ENCODE results near the gene CETP. TPM values are rescaled to one million over a fixed set of nuclear protein-coding genes. Genes with fewer than 3 reads are reported as not detected.

CETP gene
- polyA plus RNA-seq, 1 donor (not counting 4 experiments of a cell fraction or from before 2014, with no cell fraction given), result not detected

DNA sequence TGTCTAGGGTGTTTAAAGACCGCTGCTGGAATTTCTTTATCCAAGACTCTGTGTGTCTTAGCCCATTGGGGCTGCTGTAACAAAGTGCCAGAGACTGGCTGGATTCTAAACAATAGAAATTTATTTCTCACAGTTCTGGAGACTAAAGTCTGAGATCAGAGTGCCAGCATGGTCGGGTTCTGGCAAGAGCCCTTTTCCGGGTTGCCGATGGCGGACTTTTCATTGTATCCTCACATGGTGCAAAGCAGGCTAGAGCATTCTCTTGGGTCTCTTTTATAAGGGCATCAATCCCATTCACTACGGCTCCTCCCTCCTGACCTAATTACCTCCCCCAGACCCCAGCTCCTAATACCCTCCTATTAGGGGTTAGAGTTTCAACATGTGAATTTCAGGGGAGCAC is 37.1 kb downstream of the CETP start:
- no peak overlapping the region for H3K4me2 ChIP-seq (ENCODE audit: control insufficient read depth, extremely low read depth, insufficient read depth, low read depth, low read length)
- H3K4me3 ChIP-seq (ENCODE audit: control insufficient read depth in 2 of 3, extremely low read depth in 1 of 3, insufficient read depth in 2 of 3, low read depth in 1 of 3, low read length in 3 of 3), result no peak overlapping the region
- dilution Hi-C loops (cut with MboI; ENCODE audit: extremely low pct_ligation_motif_present, low sequenced_read_pairs), result no loop called here
- H3K4me1 ChIP-seq (ENCODE audit: control insufficient read depth, extremely low read depth, insufficient read depth, low read length), result peaks cover 24% of the 10 kb centered on the region
- H3K9ac ChIP-seq (ENCODE audit: control insufficient read depth, extremely low read depth, insufficient read depth, low read length), result no peak overlapping the region
- H3K9me1 ChIP-seq (ENCODE audit: control insufficient read depth, extremely low read depth, insufficient read depth, low read length), result peaks cover 3% of the 10 kb centered on the region
- TF ChIP-seq, protein P1, sequence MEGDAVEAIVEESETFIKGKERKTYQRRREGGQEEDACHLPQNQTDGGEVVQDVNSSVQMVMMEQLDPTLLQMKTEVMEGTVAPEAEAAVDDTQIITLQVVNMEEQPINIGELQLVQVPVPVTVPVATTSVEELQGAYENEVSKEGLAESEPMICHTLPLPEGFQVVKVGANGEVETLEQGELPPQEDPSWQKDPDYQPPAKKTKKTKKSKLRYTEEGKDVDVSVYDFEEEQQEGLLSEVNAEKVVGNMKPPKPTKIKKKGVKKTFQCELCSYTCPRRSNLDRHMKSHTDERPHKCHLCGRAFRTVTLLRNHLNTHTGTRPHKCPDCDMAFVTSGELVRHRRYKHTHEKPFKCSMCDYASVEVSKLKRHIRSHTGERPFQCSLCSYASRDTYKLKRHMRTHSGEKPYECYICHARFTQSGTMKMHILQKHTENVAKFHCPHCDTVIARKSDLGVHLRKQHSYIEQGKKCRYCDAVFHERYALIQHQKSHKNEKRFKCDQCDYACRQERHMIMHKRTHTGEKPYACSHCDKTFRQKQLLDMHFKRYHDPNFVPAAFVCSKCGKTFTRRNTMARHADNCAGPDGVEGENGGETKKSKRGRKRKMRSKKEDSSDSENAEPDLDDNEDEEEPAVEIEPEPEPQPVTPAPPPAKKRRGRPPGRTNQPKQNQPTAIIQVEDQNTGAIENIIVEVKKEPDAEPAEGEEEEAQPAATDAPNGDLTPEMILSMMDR (optimal IDR thresholded peaks at IDR 0.05 in 1 of 3, IDR thresholded peaks at IDR 0.05 in 1 of 3, conservative IDR thresholded peaks at IDR 0.05 in 1 of 3; ENCODE audit: extremely low read depth in 1 of 3, insufficient read depth in 2 of 3, low read length in 3 of 3), result no peak
- no peak for TF ChIP-seq EZH2 (IDR thresholded peaks at IDR 0.05; ENCODE audit: low read length)
- no peaks in the 10 kb centered on the region for H3K27me3 ChIP-seq (ENCODE audit: control insufficient read depth, extremely low read depth, insufficient read depth, low read length)
- H3K79me2 ChIP-seq (ENCODE audit: control insufficient read depth, insufficient read depth, low read length), result no peaks in the 10 kb centered on the region
- no peaks in the 10 kb centered on the region for H4K20me1 ChIP-seq (ENCODE audit: control insufficient read depth, extremely low read depth, insufficient read depth, low read length)
- no peaks in the 10 kb centered on the region for H3K9me3 ChIP-seq (ENCODE audit: control insufficient read depth, low read depth, low read length)
- H3K27ac ChIP-seq (ENCODE audit: control insufficient read depth, insufficient read depth, low read length), result no peak overlapping the region
- DNase-seq (ENCODE audit: low read depth, low spot score) (no peak), FAIRE-seq (no peak)
- H2AFZ ChIP-seq (ENCODE audit: control insufficient read depth, low read length), result no peak overlapping the region
- no peaks in the 10 kb centered on the region for H3K36me3 ChIP-seq (ENCODE audit: control insufficient read depth in 2 of 2, extremely low read depth in 1 of 2, insufficient read depth in 2 of 2, low read length in 2 of 2)

DNA sequence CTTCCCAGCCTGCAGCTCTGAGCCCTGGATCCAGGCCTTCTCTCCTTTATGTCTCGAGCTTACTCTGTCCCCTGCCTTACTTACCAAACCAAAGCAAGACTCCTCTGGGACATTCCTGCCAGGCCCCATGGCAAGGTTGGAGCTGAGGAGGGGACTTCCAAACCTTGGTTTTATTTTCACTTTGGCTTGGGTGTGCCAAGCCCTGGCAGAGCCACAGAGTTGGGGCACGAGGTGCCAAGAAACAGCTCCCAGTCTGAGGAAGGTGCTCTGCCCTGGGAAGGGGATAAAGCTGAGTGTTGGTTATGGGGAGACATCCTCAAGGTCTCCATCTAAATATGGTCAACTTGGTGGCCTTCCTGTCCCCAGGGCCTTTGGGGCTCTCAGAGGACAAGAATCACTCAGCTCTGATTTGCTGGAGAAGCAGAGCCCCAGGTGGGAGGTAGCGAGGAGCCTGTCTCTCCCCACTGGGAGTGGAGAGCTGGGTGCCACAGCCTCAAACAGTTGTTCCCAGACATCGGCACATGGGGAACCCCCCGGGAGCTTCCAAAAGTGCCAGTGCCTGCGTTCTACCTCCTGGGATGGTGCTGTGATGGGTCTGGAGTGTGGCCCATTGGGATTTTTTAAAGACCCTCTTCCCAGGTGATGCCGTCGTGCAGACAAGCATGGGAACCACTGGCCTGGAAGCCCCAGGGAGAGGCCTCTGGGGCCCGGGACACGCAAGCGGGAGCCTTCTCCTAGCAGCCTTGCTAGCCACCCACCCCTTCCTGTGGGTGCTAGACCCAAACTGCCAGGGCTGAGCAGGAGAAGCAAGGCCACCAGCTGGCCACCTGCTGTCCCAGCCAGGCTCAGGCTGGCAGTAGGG is 37.9 kb downstream of the CETP start:
- dilution Hi-C loops (cut with MboI; ENCODE audit: extremely low pct_ligation_motif_present, low sequenced_read_pairs), result no loop called here
- no peaks in the 10 kb centered on the region for H4K20me1 ChIP-seq (ENCODE audit: control insufficient read depth, extremely low read depth, insufficient read depth, low read length)
- DNase-seq (ENCODE audit: low read depth, low spot score), result no peak
- H3K36me3 ChIP-seq (ENCODE audit: control insufficient read depth in 2 of 2, extremely low read depth in 1 of 2, insufficient read depth in 2 of 2, low read length in 2 of 2), result no peaks in the 10 kb centered on the region
- peak overlapping the region; percentile 44 for H3K9ac ChIP-seq (ENCODE audit: control insufficient read depth, extremely low read depth, insufficient read depth, low read length)
- H3K27ac ChIP-seq (ENCODE audit: control insufficient read depth, insufficient read depth, low read length), result peak overlapping the region; percentile 69
- peak overlapping the region; percentile 29 for H3K4me2 ChIP-seq (ENCODE audit: control insufficient read depth, extremely low read depth, insufficient read depth, low read depth, low read length)
- no peak for FAIRE-seq
- peaks cover 32% of the 10 kb centered on the region for H3K4me1 ChIP-seq (ENCODE audit: control insufficient read depth, extremely low read depth, insufficient read depth, low read length)
- TF ChIP-seq EZH2 (IDR thresholded peaks at IDR 0.05; ENCODE audit: low read length), result no peak
- TF ChIP-seq, protein P1 (optimal IDR thresholded peaks at IDR 0.05 in 1 of 3, IDR thresholded peaks at IDR 0.05 in 1 of 3, conservative IDR thresholded peaks at IDR 0.05 in 1 of 3; ENCODE audit: extremely low read depth in 1 of 3, insufficient read depth in 2 of 3, low read length in 3 of 3), result no peak
- H3K4me3 ChIP-seq (ENCODE audit: control insufficient read depth in 2 of 3, extremely low read depth in 1 of 3, insufficient read depth in 2 of 3, low read depth in 1 of 3, low read length in 3 of 3), result no peak overlapping the region
- H2AFZ ChIP-seq (ENCODE audit: control insufficient read depth, low read length), result peak overlapping the region; percentile 10
- no peaks in the 10 kb centered on the region for H3K9me3 ChIP-seq (ENCODE audit: control insufficient read depth, low read depth, low read length)
- peaks cover 3% of the 10 kb centered on the region for H3K9me1 ChIP-seq (ENCODE audit: control insufficient read depth, extremely low read depth, insufficient read depth, low read length)
- H3K27me3 ChIP-seq (ENCODE audit: control insufficient read depth, extremely low read depth, insufficient read depth, low read length), result no peaks in the 10 kb centered on the region
- no peaks in the 10 kb centered on the region for H3K79me2 ChIP-seq (ENCODE audit: control insufficient read depth, insufficient read depth, low read length)
